GM18858 (cell line): Measurements from ENCODE around the gene KLC1.

Experiments used
- ATAC-seq: cut with Tn5 transposase; IDR thresholded peaks from one replicate; pipeline ENCODE4 v1.9.1; 2021; ENCODE audit not compliant: unreplicated experiment

KLC1 gene

GRCh38 chr14:103688906-103689902, 60.2 kb downstream of the KLC1 start:
- ATAC-seq, result no peak

GRCh38 chr14:103690332-103690731, 61.3 kb downstream of the KLC1 start:
- ATAC-seq, result no peak

- ATAC-seq, result peak; percentile 60
These were observed 62.6 kb downstream of the KLC1 start for GRCh38 chr14:103691655-103692054.

GRCh38 chr14:103692159-103692558, 63.1 kb downstream of the KLC1 start:
- no peak for ATAC-seq

GRCh38 chr14:103692871-103693270, 63.9 kb downstream of the KLC1 start:
- no peak for ATAC-seq

GRCh38 chr14:103693515-103693914, 64.5 kb downstream of the KLC1 start:
- no peak for ATAC-seq

GRCh38 chr14:103694572-103695026, 65.6 kb downstream of the KLC1 start:
- ATAC-seq, result no peak

GRCh38 chr14:103695296-103696069, 66.5 kb downstream of the KLC1 start:
- no peak for ATAC-seq

GRCh38 chr14:103696070-103696402, 67.0 kb downstream of the KLC1 start:
- no peak for ATAC-seq

GRCh38 chr14:103696466-103697071, 67.6 kb downstream of the KLC1 start:
- ATAC-seq, result no peak

GRCh38 chr14:103697206-103697602, 68.2 kb downstream of the KLC1 start:
- no peak for ATAC-seq

- ATAC-seq, result no peak
These were observed 68.8 kb downstream of the KLC1 start for GRCh38 chr14:103697603-103698379.

GRCh38 chr14:103698380-103699260, 69.6 kb downstream of the KLC1 start:
- ATAC-seq, result no peak

GRCh38 chr14:103699261-103699661, 70.2 kb downstream of the KLC1 start:
- ATAC-seq, result no peak

- no peak for ATAC-seq
These were observed 71.1 kb downstream of the KLC1 start for GRCh38 chr14:103699901-103700752.

- ATAC-seq, result no peak
These were observed 71.9 kb downstream of the KLC1 start for GRCh38 chr14:103700753-103701490.

- ATAC-seq, result no peak
These were observed 73.1 kb downstream of the KLC1 start for GRCh38 chr14:103702095-103702494.
